Measurements from ENCODE around the gene SMYD3. TPM values are rescaled to one million over a fixed set of nuclear protein-coding genes. Genes with fewer than 3 reads are reported as not detected.

SMYD3 gene
- total RNA-seq, 2 donors from 2014 or later = 8.8 to 19.0 TPM

GRCh38 chr1:246394121-246394520, 113.0 kb downstream of the SMYD3 start:
- no peak for ATAC-seq (ENCODE audit: insufficient number of reproducible peaks, low FRiP score, low read depth)
- Histone ChIP-seq H3K9me3 (peaks cover 7% of the 10 kb centered on the region), H3K27ac (no peak overlapping the region)

GRCh38 chr1:246390855-246391254, 116.2 kb downstream of the SMYD3 start:
- DNase-seq (ENCODE audit: low spot score) = no peak
- H3K4me1 ChIP-seq (ENCODE audit: control insufficient read depth in 1 of 2, low read depth in 2 of 2) = no peaks in the 10 kb centered on the region
- no peaks in the 10 kb centered on the region for H3K27me3 ChIP-seq (replicated peaks; ENCODE audit: insufficient read depth)
- H3K36me3 ChIP-seq = no peaks in the 10 kb centered on the region
- no peak overlapping the region for H3K27ac ChIP-seq
- no peak for ATAC-seq (ENCODE audit: insufficient number of reproducible peaks, low FRiP score, low read depth)
- no peak for TF ChIP-seq CTCF (IDR thresholded peaks at IDR 0.05)
- H3K4me3 ChIP-seq = no peak overlapping the region
- H3K9me3 ChIP-seq = peaks cover 7% of the 10 kb centered on the region

More at GRCh38 chr1:246394121-246394520, 113.0 kb downstream of the SMYD3 start:
- no peak for TF ChIP-seq CTCF (IDR thresholded peaks at IDR 0.05)
- no peaks in the 10 kb centered on the region for H3K36me3 ChIP-seq
- DNase-seq (ENCODE audit: low spot score) = no peak
- H3K4me1 ChIP-seq (ENCODE audit: control insufficient read depth in 1 of 2, low read depth in 2 of 2) = no peaks in the 10 kb centered on the region
- no peaks in the 10 kb centered on the region for H3K27me3 ChIP-seq (replicated peaks; ENCODE audit: insufficient read depth)
- H3K4me3 ChIP-seq = no peak overlapping the region

GRCh38 chr1:246384616-246385015, 122.5 kb downstream of the SMYD3 start:
- no peak overlapping the region for H3K27ac ChIP-seq
- H3K9me3 ChIP-seq = no peaks in the 10 kb centered on the region
- no peak for TF ChIP-seq CTCF (IDR thresholded peaks at IDR 0.05)
- H3K4me3 ChIP-seq = no peak overlapping the region
- no peaks in the 10 kb centered on the region for H3K36me3 ChIP-seq
- ATAC-seq (ENCODE audit: insufficient number of reproducible peaks, low FRiP score, low read depth) = no peak
- H3K27me3 ChIP-seq (replicated peaks; ENCODE audit: insufficient read depth) = no peaks in the 10 kb centered on the region
- H3K4me1 ChIP-seq (ENCODE audit: control insufficient read depth in 1 of 2, low read depth in 2 of 2) = no peaks in the 10 kb centered on the region
- no peak for DNase-seq (ENCODE audit: low spot score)

GRCh38 chr1:246383791-246384190, 123.3 kb downstream of the SMYD3 start:
- Histone ChIP-seq H3K27me3 (replicated peaks; ENCODE audit: insufficient read depth) (no peaks in the 10 kb centered on the region), H3K4me1 (ENCODE audit: control insufficient read depth in 1 of 2, low read depth in 2 of 2) (no peaks in the 10 kb centered on the region), H3K36me3 (no peaks in the 10 kb centered on the region), H3K27ac (no peak overlapping the region), H3K9me3 (no peaks in the 10 kb centered on the region), H3K4me3 (no peak overlapping the region)
- no peak for DNase-seq (ENCODE audit: low spot score)
- no peak for TF ChIP-seq CTCF (IDR thresholded peaks at IDR 0.05)
- no peak for ATAC-seq (ENCODE audit: insufficient number of reproducible peaks, low FRiP score, low read depth)

- Histone ChIP-seq H3K36me3 (no peaks in the 10 kb centered on the region), H3K9me3 (no peaks in the 10 kb centered on the region), H3K27ac (no peak overlapping the region), H3K27me3 (replicated peaks; ENCODE audit: insufficient read depth) (no peaks in the 10 kb centered on the region), H3K4me1 (ENCODE audit: control insufficient read depth in 1 of 2, low read depth in 2 of 2) (no peaks in the 10 kb centered on the region), H3K4me3 (no peak overlapping the region)
- DNase-seq (ENCODE audit: low spot score) = no peak
- TF ChIP-seq CTCF (IDR thresholded peaks at IDR 0.05) = no peak
- ATAC-seq (ENCODE audit: insufficient number of reproducible peaks, low FRiP score, low read depth) = no peak
Measured at GRCh38 chr1:246383239-246383589, 123.9 kb downstream of the SMYD3 start.
